Lower lobe of right lung (tissue), 2 donors: ENCODE data around the gene FRMD1. TPM values are rescaled to one million over a fixed set of nuclear protein-coding genes. Genes with fewer than 3 reads are reported as not detected.
A peak's percentile ranks its signal among the peaks of the same experiment; 100 is the strongest.

Experiments used
- ATAC-seq, 2 donors: fragments of 200-7000 bp; cut with Tn5 transposase; one replicate each; pipeline ENCODE4 v1.9.1; 2020 to 2022; ENCODE audit warnings: mild to moderate bottlenecking in 2 of 2, moderate library complexity in 2 of 2
- DNase-seq: peaks from one replicate; pipeline ENCODE4 v3.0.0-alpha.2; 2020
- H3K27ac ChIP-seq: fragments of 200-600 bp; one replicate; pipeline ENCODE4 v1.8.0; 2022
- H3K27me3 ChIP-seq: fragments of 200-600 bp; one replicate; pipeline ENCODE4 v1.8.0; 2022; ENCODE audit warnings: low read depth
- H3K36me3 ChIP-seq: fragments of 200-600 bp; one replicate; pipeline ENCODE4 v1.8.0; 2022; ENCODE audit warnings: mild to moderate bottlenecking
- H3K4me1 ChIP-seq: fragments of 200-600 bp; one replicate; pipeline ENCODE4 v1.8.0; 2022
- H3K4me3 ChIP-seq: fragments of 200-600 bp; one replicate; pipeline ENCODE4 v1.8.0; 2022; ENCODE audit warnings: mild to moderate bottlenecking
- H3K9me3 ChIP-seq: fragments of 200-600 bp; one replicate; pipeline ENCODE4 v1.8.0; 2022
- intact Hi-C: fragments of 100-400 bp; cut with DNase I; formaldehyde crosslinking; loops from one replicate; pipeline ENCODE4 v1.11.0; 2022
- total RNA-seq: library from RNA; stranded (reverse); fragmentation: NEBNext Ultra II Directional; extraction: Animal tissue kit (Norgen Biotek cat#: 25700); gene quantifications from one replicate; pipeline ENCODE4 v1.2.1, GENCODE V29; 2021
- TF ChIP-seq, protein P1 (sequence below): fragments of 200-600 bp; IDR thresholded peaks from one replicate; pipeline ENCODE4 v1.8.0; 2022; ENCODE audit warnings: antibody characterized with exemption, mild to moderate bottlenecking
- donor health status: DM: no; HTN: yes; CAD: no; lungs with severe emphysema.

FRMD1 gene
- total RNA-seq, 1 donor from 2014 or later = not detected

DNA sequence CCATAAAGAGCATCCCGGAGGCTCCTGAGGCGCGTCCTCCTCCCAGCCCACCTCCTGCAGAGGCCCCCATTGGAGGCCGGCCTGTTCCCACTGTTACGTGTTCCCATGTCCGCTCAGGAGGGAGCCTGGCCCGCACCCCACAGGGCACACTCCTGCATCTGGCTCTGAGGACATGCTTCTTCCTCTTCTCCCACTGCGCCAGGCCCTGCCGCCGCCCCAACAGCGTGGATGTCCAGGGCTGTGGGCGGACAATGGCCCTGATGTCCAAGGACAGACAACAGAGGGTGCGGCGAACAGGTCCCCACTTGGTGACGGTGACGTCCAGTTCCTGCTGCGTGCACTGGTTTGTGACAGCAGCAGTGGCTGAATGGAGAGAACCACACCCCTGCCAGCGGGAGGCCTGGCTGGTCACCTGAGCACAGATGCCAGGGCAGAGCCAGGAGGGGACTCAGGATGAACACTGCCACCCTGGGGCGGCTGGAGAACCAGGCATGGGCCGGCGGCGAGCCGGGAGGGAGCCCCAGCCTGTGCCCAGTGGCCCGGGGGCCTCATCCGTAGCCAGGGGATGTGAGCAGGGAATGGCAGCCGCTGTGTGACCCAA lies 26.6 kb downstream of the FRMD1 start:
- no peaks in the 10 kb centered on the region for H3K27me3 ChIP-seq
- no peaks in the 10 kb centered on the region for H3K36me3 ChIP-seq
- no peak for ATAC-seq
- H3K4me3 ChIP-seq = no peak overlapping the region
- no peaks in the 10 kb centered on the region for H3K4me1 ChIP-seq
- intact Hi-C loops = no loop called here
- no peak for DNase-seq
- TF ChIP-seq, protein P1, sequence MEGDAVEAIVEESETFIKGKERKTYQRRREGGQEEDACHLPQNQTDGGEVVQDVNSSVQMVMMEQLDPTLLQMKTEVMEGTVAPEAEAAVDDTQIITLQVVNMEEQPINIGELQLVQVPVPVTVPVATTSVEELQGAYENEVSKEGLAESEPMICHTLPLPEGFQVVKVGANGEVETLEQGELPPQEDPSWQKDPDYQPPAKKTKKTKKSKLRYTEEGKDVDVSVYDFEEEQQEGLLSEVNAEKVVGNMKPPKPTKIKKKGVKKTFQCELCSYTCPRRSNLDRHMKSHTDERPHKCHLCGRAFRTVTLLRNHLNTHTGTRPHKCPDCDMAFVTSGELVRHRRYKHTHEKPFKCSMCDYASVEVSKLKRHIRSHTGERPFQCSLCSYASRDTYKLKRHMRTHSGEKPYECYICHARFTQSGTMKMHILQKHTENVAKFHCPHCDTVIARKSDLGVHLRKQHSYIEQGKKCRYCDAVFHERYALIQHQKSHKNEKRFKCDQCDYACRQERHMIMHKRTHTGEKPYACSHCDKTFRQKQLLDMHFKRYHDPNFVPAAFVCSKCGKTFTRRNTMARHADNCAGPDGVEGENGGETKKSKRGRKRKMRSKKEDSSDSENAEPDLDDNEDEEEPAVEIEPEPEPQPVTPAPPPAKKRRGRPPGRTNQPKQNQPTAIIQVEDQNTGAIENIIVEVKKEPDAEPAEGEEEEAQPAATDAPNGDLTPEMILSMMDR = no peak
- H3K27ac ChIP-seq = no peak overlapping the region
- H3K9me3 ChIP-seq = no peaks in the 10 kb centered on the region

DNA sequence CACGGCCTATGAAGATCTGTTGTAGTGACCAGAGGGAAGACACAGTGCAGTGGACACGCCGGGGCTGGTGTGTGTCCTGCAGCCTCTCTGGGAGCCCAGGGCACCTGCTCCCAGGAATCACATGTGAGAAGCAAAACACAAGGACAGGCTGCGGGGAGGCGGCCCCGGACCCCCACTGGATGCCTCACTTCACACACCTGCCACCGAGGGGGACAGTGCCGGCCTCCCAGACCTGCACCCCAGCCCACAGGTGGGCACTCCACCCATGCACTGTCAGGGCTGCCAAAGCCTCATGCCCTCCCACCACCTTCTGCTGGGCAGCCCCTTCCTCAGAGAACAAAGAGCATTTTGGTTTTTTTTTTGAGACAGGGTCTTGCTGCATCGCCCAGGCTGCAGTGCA lies 27.4 kb downstream of the FRMD1 start:
- Histone ChIP-seq H3K27me3 (no peaks in the 10 kb centered on the region), H3K4me1 (no peaks in the 10 kb centered on the region), H3K36me3 (no peaks in the 10 kb centered on the region), H3K4me3 (no peak overlapping the region), H3K27ac (no peak overlapping the region), H3K9me3 (no peaks in the 10 kb centered on the region)
- TF ChIP-seq, protein P1 = no peak
- intact Hi-C loops = no loop called here
- DNase-seq = no peak
- ATAC-seq = no peak

DNA sequence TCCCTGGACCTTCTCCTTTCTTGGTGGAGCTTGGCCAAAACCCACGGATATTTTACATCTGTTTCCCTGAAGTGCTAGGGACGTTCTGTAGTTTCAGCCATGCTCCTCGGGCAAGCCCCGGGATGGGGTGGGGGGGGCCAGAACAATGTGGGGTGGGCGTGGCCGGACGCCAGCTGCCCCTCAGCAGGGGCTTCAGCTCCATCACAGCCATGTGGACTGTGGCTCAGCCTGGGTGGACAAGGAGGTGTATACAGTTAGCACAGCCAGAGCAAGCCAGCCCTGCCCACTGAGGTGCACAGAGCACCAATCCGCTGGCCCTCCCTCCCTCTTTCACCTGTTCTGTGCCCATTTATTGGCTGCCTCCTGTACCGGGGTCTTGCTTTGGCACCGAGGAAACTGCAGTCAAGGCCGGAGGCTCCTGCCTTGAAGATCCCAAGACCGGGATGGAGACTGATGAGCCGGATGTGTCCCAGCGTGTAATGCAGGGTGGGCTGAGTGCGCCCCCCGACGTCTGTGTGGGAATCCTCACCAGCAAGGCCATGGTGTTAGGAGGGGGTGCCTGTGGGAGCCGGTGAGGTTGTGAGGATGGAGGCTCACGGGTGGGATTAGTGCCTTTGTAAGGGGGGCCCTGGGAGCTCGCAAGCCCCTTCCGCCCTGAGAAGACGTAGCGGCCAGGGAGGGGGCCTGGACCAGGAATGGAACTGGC lies 28.0 kb downstream of the FRMD1 start:
- DNase-seq (peak; percentile 50), ATAC-seq (peak in 1 of 2 donors; percentile 41)
- Histone ChIP-seq H3K27ac (no peak overlapping the region), H3K27me3 (no peaks in the 10 kb centered on the region), H3K36me3 (no peaks in the 10 kb centered on the region), H3K9me3 (no peaks in the 10 kb centered on the region), H3K4me3 (no peak overlapping the region), H3K4me1 (peaks cover 4% of the 10 kb centered on the region)
- TF ChIP-seq, protein P1 = peak; percentile 23
- intact Hi-C loops = no loop called here

DNA sequence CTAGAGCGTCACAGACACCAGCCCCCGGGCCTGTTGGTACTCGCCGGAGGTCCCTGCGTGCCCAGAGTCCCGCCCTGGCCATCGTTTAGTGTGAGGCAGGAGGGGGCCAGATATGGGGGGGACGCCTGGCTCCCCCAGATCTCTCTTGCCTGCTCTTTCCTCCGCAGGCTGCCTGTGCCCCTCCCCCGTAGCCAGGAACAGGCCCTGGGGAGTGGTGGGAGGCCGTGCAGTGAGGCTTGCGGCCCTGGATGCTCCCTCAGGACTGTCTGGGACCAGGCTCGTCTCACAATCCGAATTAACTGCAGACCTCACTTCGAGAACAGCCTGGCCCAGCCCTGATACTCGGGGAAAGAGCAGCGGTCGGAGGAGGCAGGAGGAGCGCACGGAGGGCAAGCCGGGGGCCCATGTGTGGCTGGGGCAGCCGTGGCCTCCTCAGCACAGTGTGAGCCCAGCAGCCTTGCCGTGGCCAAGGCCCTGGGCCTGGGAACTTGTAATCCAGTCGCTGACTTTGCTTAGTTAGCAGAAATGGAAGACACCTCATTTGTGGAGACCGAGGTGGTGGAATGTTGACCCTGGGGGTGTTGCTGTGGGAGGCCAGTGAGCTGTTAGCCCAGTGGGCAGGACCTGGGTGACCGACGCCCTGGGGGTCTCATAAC lies 28.7 kb downstream of the FRMD1 start:
- intact Hi-C loops = no loop called here
- peak; percentile 44 for DNase-seq
- peak overlapping the region; percentile 27 for H3K27ac ChIP-seq
- ATAC-seq = peak; percentile 27 to 47
- TF ChIP-seq, protein P1 = no peak
- no peak overlapping the region for H3K4me3 ChIP-seq
- no peaks in the 10 kb centered on the region for H3K27me3 ChIP-seq
- H3K4me1 ChIP-seq = peaks cover 11% of the 10 kb centered on the region
- no peaks in the 10 kb centered on the region for H3K9me3 ChIP-seq
- no peaks in the 10 kb centered on the region for H3K36me3 ChIP-seq

DNA sequence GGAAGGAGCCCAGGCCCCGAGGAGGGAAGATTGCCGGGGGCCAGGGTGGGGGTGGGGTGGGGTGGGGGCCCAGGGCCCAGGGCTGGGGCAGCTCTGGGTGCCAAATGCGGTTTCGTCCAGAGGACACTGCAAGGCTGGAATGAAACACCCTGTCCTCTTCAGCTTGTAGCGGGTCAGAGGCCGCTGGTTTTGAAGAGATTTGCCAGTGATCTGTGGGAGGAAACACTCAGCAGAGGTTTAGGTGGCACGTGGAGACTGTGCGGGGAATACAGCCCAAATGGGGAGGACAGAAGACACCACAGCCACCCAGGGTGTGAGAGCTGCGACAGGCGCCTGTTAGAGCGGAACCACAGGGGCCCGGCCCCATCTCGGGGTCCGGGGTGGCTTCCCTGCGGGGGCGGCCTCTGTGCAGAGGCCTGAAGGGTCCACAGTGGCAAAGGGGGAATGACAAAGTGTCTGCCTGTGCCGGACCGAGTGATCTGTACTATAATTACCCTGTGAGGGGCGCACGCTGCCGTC lies 29.2 kb downstream of the FRMD1 start:
- ATAC-seq (peak in 1 of 2 donors; percentile 2), DNase-seq (peak; percentile 25)
- H3K4me3 ChIP-seq = no peak overlapping the region
- intact Hi-C loops = no loop called here
- peak overlapping the region; percentile 27 for H3K27ac ChIP-seq
- no peaks in the 10 kb centered on the region for H3K27me3 ChIP-seq
- TF ChIP-seq, protein P1 = no peak
- H3K36me3 ChIP-seq = no peaks in the 10 kb centered on the region
- H3K4me1 ChIP-seq = peaks cover 13% of the 10 kb centered on the region
- H3K9me3 ChIP-seq = no peaks in the 10 kb centered on the region
